ENCODE data around the gene MYT1.
"Not testable (repeated sequence)": the region's sequence is repeated elsewhere in the genome, so short reads cannot be mapped to it uniquely, and the experiment has no call there.

DNA sequence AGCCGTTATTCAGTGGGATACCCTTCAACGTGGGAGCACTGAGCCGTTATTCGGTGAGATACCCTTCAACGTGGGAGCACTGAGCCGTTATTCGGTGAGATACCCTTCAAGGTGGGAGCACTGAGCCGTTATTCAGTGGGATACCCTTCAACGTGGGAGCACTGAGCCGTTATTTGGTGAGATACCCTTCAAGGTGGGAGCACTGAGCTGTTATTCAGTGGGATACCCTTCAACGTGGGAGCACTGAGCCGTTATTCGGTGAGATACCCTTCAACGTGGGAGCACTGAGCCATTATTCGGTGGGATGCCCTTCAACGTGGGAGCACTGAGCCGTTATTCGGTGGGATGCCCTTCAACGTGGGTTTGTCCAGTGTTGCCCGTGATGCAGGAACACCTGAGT, 14.7 kb downstream of the MYT1 start:
- TF ChIP-seq, protein P1, sequence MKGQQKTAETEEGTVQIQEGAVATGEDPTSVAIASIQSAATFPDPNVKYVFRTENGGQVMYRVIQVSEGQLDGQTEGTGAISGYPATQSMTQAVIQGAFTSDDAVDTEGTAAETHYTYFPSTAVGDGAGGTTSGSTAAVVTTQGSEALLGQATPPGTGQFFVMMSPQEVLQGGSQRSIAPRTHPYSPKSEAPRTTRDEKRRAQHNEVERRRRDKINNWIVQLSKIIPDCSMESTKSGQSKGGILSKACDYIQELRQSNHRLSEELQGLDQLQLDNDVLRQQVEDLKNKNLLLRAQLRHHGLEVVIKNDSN (CRISPR knock-in tag; IDR thresholded peaks at IDR 0.05), result not testable (repeated sequence)
- TF ChIP-seq, protein P2, sequence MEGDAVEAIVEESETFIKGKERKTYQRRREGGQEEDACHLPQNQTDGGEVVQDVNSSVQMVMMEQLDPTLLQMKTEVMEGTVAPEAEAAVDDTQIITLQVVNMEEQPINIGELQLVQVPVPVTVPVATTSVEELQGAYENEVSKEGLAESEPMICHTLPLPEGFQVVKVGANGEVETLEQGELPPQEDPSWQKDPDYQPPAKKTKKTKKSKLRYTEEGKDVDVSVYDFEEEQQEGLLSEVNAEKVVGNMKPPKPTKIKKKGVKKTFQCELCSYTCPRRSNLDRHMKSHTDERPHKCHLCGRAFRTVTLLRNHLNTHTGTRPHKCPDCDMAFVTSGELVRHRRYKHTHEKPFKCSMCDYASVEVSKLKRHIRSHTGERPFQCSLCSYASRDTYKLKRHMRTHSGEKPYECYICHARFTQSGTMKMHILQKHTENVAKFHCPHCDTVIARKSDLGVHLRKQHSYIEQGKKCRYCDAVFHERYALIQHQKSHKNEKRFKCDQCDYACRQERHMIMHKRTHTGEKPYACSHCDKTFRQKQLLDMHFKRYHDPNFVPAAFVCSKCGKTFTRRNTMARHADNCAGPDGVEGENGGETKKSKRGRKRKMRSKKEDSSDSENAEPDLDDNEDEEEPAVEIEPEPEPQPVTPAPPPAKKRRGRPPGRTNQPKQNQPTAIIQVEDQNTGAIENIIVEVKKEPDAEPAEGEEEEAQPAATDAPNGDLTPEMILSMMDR (IDR thresholded peaks at IDR 0.05), result not testable (repeated sequence)
- TF ChIP-seq, protein P3, sequence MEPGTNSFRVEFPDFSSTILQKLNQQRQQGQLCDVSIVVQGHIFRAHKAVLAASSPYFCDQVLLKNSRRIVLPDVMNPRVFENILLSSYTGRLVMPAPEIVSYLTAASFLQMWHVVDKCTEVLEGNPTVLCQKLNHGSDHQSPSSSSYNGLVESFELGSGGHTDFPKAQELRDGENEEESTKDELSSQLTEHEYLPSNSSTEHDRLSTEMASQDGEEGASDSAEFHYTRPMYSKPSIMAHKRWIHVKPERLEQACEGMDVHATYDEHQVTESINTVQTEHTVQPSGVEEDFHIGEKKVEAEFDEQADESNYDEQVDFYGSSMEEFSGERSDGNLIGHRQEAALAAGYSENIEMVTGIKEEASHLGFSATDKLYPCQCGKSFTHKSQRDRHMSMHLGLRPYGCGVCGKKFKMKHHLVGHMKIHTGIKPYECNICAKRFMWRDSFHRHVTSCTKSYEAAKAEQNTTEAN (CRISPR knock-in tag; IDR thresholded peaks at IDR 0.05), result not testable (repeated sequence)
- TF ChIP-seq, protein P4, sequence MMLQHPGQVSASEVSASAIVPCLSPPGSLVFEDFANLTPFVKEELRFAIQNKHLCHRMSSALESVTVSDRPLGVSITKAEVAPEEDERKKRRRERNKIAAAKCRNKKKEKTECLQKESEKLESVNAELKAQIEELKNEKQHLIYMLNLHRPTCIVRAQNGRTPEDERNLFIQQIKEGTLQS (CRISPR knock-in tag; conservative IDR thresholded peaks at IDR 0.05), result not testable (repeated sequence)
- TF ChIP-seq, protein P5, sequence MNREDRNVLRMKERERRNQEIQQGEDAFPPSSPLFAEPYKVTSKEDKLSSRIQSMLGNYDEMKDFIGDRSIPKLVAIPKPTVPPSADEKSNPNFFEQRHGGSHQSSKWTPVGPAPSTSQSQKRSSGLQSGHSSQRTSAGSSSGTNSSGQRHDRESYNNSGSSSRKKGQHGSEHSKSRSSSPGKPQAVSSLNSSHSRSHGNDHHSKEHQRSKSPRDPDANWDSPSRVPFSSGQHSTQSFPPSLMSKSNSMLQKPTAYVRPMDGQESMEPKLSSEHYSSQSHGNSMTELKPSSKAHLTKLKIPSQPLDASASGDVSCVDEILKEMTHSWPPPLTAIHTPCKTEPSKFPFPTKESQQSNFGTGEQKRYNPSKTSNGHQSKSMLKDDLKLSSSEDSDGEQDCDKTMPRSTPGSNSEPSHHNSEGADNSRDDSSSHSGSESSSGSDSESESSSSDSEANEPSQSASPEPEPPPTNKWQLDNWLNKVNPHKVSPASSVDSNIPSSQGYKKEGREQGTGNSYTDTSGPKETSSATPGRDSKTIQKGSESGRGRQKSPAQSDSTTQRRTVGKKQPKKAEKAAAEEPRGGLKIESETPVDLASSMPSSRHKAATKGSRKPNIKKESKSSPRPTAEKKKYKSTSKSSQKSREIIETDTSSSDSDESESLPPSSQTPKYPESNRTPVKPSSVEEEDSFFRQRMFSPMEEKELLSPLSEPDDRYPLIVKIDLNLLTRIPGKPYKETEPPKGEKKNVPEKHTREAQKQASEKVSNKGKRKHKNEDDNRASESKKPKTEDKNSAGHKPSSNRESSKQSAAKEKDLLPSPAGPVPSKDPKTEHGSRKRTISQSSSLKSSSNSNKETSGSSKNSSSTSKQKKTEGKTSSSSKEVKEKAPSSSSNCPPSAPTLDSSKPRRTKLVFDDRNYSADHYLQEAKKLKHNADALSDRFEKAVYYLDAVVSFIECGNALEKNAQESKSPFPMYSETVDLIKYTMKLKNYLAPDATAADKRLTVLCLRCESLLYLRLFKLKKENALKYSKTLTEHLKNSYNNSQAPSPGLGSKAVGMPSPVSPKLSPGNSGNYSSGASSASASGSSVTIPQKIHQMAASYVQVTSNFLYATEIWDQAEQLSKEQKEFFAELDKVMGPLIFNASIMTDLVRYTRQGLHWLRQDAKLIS (CRISPR knock-in tag; IDR thresholded peaks at IDR 0.05; ENCODE audit: borderline replicate concordance), result not testable (repeated sequence)
- not testable (repeated sequence) for TF ChIP-seq NFYB (CRISPR knock-in tag; conservative IDR thresholded peaks at IDR 0.05; ENCODE audit: low read depth); SMAD3 (CRISPR knock-in tag; IDR thresholded peaks at IDR 0.05; ENCODE audit: borderline replicate concordance); MYBL2 (CRISPR knock-in tag; IDR thresholded peaks at IDR 0.05)
- TF ChIP-seq, protein P6, sequence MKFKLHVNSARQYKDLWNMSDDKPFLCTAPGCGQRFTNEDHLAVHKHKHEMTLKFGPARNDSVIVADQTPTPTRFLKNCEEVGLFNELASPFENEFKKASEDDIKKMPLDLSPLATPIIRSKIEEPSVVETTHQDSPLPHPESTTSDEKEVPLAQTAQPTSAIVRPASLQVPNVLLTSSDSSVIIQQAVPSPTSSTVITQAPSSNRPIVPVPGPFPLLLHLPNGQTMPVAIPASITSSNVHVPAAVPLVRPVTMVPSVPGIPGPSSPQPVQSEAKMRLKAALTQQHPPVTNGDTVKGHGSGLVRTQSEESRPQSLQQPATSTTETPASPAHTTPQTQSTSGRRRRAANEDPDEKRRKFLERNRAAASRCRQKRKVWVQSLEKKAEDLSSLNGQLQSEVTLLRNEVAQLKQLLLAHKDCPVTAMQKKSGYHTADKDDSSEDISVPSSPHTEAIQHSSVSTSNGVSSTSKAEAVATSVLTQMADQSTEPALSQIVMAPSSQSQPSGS (CRISPR knock-in tag; IDR thresholded peaks at IDR 0.05; ENCODE audit: borderline replicate concordance, low read depth), result not testable (repeated sequence)
- TF ChIP-seq, protein P7, sequence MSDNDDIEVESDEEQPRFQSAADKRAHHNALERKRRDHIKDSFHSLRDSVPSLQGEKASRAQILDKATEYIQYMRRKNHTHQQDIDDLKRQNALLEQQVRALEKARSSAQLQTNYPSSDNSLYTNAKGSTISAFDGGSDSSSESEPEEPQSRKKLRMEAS (CRISPR knock-in tag; IDR thresholded peaks at IDR 0.05), result not testable (repeated sequence)
- TF ChIP-seq, protein P8, sequence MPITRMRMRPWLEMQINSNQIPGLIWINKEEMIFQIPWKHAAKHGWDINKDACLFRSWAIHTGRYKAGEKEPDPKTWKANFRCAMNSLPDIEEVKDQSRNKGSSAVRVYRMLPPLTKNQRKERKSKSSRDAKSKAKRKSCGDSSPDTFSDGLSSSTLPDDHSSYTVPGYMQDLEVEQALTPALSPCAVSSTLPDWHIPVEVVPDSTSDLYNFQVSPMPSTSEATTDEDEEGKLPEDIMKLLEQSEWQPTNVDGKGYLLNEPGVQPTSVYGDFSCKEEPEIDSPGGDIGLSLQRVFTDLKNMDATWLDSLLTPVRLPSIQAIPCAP (CRISPR knock-in tag; IDR thresholded peaks at IDR 0.05), result not testable (repeated sequence)
- TF ChIP-seq, protein P9, sequence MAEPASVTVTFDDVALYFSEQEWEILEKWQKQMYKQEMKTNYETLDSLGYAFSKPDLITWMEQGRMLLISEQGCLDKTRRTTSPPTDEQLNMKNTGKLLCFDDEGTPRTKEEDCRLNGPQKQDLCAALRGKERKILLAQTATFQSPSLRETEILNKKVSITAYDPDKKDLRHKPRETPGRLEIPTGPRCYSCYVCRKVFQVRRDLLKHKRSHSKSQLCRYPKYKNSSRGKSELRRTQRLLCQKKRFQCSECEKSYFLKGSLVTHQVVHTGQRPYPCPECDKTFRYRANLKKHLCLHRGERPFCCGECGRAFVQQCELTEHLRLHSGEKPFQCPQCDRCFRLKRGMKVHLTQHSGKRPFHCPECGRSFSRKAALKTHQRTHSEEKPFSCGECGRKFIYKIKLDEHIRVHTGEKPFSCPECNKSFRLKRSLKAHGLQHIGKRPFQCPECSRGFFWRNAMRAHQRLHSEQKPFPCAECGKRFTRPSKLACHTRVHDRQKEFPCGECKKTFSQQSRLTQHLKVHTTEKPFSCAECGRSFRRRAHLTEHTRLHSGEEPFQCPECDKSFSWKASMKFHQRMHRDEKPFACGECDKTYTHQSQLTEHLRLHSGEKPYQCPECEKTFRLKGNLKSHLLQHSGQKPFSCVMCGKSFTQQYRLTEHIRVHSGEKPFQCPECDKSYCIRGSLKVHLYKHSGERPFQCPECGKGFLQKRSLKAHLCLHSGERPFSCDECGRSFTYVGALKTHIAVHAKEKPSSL (CRISPR knock-in tag; conservative IDR thresholded peaks at IDR 0.05), result not testable (repeated sequence)
